OCI-LY1 (cell line): ENCODE measurements around the gene NARF.
"Not testable (repeated sequence)": the region's sequence is repeated elsewhere in the genome, so short reads cannot be mapped to it uniquely, and the experiment has no call there.

ENCODE experiments used
- H2AFZ ChIP-seq: fragments of 200-600 bp; sonication (generic), shearing (Covaris generic); 2 replicates; pipeline ENCODE4 v1.6.0; 2014; ENCODE audit warnings: antibody characterized with exemption, mild to moderate bottlenecking, low read length
- H3F3A ChIP-seq: fragments of 200-600 bp; sonication (generic), shearing (Covaris generic); 2 replicates; pipeline ENCODE4 v1.6.0; 2014; ENCODE audit warnings: mild to moderate bottlenecking, antibody characterized with exemption, low read length, moderate library complexity; ENCODE audit not compliant: insufficient read depth
- H3K27ac ChIP-seq: fragments of 200-600 bp; sonication (generic); 2 replicates; pipeline ENCODE4 v1.5.1; 2014; ENCODE audit warnings: low read length, mixed run types, mild to moderate bottlenecking, low read depth; ENCODE audit not compliant: poor library complexity, severe bottlenecking
- H3K27me3 ChIP-seq: fragments of 200-600 bp; sonication (generic); 2 replicates; pipeline ENCODE4 v1.6.0; 2014; ENCODE audit warnings: antibody characterized with exemption, mild to moderate bottlenecking, low read length, moderate library complexity; ENCODE audit not compliant: insufficient read depth
- H3K36me3 ChIP-seq: fragments of 200-600 bp; sonication (generic); 2 replicates; pipeline ENCODE4 v1.6.1; 2014; ENCODE audit warnings: mild to moderate bottlenecking, antibody characterized with exemption, low read length, moderate library complexity, mixed read lengths; ENCODE audit not compliant: insufficient read depth
- H3K4me1 ChIP-seq: fragments of 200-600 bp; sonication (generic); 2 replicates; pipeline ENCODE4 v1.5.1; 2014; ENCODE audit warnings: mild to moderate bottlenecking, low read length, moderate library complexity; ENCODE audit not compliant: insufficient read depth, severe bottlenecking
- H3K4me2 ChIP-seq: fragments of 200-600 bp; sonication (generic), shearing (Covaris generic); 2 replicates; pipeline ENCODE4 v1.6.1; 2014; ENCODE audit warnings: low read length
- H3K4me3 ChIP-seq: fragments of 200-600 bp; sonication (generic); 2 replicates; pipeline ENCODE4 v1.5.1; 2014; ENCODE audit warnings: low read length, low read depth, mild to moderate bottlenecking, mixed read lengths; ENCODE audit not compliant: poor library complexity, severe bottlenecking
- H3K79me2 ChIP-seq: fragments of 200-600 bp; shearing (Covaris generic); 2 replicates; pipeline ENCODE4 v1.6.1; 2016; ENCODE audit warnings: mixed run types, low read length, mixed read lengths; ENCODE audit not compliant: insufficient read depth
- H3K9ac ChIP-seq: fragments of 200-600 bp; sonication (generic), shearing (Covaris generic); 2 replicates; pipeline ENCODE4 v1.6.1; 2014; ENCODE audit warnings: mild to moderate bottlenecking, low read length, mixed read lengths
- H3K9me2 ChIP-seq: fragments of 200-600 bp; sonication (generic), shearing (Covaris generic); 2 replicates; pipeline ENCODE4 v1.6.1; 2014; ENCODE audit warnings: low read depth, mild to moderate bottlenecking, low read length, mixed read lengths
- H3K9me3 ChIP-seq: fragments of 200-600 bp; shearing (Covaris generic); 2 replicates; pipeline ENCODE4 v1.6.1; 2014; ENCODE audit warnings: low read length, mixed read lengths
- H4K20me1 ChIP-seq: fragments of 200-600 bp; sonication (generic), shearing (Covaris generic); 2 replicates; pipeline ENCODE4 v1.6.0; 2016; ENCODE audit warnings: mild to moderate bottlenecking, low read length; ENCODE audit not compliant: insufficient read depth
- EZH2 ChIP-seq: fragments of 200-600 bp; sonication (generic), shearing (Covaris generic); IDR thresholded peaks from 2 replicates; pipeline ENCODE4 v1.8.0; 2017; ENCODE audit warnings: borderline replicate concordance, mixed run types, mild to moderate bottlenecking, antibody characterized with exemption, low read length, moderate library complexity, mixed read lengths
- TF ChIP-seq, protein P1 (sequence below): fragments of 200-600 bp; sonication (generic), shearing (Covaris generic); IDR thresholded peaks from 2 replicates; pipeline ENCODE4 v1.5.1; 2017; ENCODE audit warnings: mild to moderate bottlenecking, antibody characterized with exemption, low read length, moderate library complexity, mixed read lengths

Gene NARF

DNA sequence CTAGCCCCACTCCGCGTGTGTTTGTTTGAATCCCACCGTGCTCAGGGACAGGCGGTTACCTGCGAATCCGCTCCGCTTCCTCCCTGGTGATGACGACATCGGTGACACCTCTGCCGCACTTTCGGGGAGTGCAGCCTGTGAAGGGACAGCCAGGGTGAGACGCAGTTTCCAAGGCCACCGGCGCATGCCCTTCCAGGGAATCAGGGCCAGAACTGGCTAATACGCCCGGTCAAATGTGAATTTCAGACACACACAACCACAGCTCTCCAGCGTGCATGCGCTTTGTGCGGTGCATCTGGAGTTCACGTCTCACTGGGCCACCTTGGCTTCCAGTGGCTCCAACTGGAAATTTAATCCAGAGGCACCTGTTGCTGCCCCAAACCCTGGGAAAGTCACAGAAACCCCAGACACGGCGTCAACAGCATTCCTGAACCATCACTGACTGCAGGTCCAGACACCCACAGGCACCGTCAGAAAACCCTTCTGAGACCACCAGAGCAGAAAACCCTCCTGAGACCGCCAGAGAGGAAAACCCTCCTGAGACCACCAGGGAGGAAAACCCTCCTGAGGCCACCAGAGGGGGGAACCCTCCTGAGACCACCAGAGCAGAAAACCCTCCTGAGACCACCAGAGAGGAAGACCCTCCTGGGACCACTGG lies 47.0 kb upstream of the NARF start:
- H3K79me2 ChIP-seq: no peaks in the 10 kb centered on the region
- no peak for TF ChIP-seq EZH2
- TF ChIP-seq, protein P1, sequence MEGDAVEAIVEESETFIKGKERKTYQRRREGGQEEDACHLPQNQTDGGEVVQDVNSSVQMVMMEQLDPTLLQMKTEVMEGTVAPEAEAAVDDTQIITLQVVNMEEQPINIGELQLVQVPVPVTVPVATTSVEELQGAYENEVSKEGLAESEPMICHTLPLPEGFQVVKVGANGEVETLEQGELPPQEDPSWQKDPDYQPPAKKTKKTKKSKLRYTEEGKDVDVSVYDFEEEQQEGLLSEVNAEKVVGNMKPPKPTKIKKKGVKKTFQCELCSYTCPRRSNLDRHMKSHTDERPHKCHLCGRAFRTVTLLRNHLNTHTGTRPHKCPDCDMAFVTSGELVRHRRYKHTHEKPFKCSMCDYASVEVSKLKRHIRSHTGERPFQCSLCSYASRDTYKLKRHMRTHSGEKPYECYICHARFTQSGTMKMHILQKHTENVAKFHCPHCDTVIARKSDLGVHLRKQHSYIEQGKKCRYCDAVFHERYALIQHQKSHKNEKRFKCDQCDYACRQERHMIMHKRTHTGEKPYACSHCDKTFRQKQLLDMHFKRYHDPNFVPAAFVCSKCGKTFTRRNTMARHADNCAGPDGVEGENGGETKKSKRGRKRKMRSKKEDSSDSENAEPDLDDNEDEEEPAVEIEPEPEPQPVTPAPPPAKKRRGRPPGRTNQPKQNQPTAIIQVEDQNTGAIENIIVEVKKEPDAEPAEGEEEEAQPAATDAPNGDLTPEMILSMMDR: no peak
- no peaks in the 10 kb centered on the region for H3K9me3 ChIP-seq
- no peaks in the 10 kb centered on the region for H3K4me1 ChIP-seq
- H3K27me3 ChIP-seq: no peaks in the 10 kb centered on the region
- H3K9me2 ChIP-seq: no peaks in the 10 kb centered on the region
- H2AFZ ChIP-seq: no peak overlapping the region
- no peak overlapping the region for H3K9ac ChIP-seq
- no peaks in the 10 kb centered on the region for H3F3A ChIP-seq
- H3K4me2 ChIP-seq: no peak overlapping the region
- no peaks in the 10 kb centered on the region for H4K20me1 ChIP-seq
- H3K36me3 ChIP-seq: peaks cover 10% of the 10 kb centered on the region
- H3K27ac ChIP-seq: no peak overlapping the region
- H3K4me3 ChIP-seq: no peak overlapping the region

DNA sequence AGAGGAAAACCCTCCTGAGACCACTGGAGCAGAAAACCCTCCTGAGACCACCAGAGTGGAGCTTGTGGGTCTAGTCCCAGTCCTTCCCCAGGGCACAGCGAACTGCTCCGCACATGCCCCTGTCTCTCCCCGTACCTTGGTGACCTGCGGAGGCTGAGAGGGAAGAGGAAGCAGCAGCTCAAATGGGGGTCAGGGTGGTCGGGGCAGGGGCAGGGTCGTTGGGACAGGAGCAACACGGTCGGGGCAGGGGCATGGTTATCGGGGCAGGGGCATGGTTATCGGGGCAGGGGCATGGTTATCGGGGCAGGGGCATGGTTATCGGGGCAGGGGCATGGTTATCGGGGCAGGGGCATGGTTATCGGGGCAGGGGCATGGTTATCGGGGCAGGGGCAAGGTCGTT lies 46.5 kb upstream of the NARF start:
- not testable (repeated sequence) for H3F3A ChIP-seq, H3K4me3 ChIP-seq, H3K9me3 ChIP-seq, H3K36me3 ChIP-seq, H3K9me2 ChIP-seq, H3K79me2 ChIP-seq, H3K27me3 ChIP-seq, H3K9ac ChIP-seq, H4K20me1 ChIP-seq, H3K27ac ChIP-seq, H3K4me2 ChIP-seq, H3K4me1 ChIP-seq, H2AFZ ChIP-seq

DNA sequence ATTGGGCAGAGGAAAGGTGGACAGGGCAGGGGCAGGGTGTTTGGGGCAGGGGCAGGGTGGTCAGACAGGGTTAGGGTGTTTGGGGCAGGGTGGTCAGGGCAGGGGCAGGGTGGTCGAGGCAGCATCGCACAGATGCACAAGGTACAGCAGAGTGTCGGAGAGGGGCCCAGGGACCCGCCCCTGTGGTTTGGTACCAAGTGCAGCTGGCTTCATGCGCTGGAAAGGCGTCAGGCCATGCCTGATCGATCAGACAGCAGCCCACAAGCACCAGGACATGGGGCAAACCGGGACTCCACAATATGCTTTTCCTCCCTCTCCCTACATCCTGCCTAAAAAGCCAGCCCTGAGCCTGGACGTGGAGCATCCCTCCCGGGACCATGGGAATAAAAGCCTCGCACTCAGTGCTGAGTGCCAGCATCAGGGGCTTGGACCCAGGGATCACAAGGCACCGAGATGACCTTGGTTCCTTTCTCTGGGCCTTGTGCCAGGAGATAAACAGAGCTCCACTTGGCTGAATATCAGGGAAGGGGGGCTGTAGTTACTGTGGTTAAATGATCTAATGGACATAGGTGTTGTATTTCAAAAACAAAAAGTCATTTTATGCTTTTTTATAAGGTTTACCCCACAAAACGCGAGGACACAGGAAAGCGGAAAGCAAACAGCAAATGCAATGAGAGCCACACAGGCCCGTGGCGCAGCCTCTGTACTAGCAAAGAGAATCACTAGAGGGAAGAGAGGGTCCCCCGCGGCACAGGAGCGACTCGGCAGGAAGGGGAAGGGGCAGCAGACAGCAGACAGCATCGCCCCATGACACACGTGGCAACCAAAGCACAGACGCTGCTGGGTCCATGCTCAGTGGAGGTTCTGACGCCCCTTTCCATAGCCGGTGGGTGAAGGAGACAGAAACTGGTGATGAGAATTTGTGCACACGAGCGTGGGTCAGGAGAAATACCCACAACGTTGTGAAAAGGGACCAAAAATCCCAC lies 45.7 kb upstream of the NARF start:
- Histone ChIP-seq H3F3A (no peaks in the 10 kb centered on the region), H3K9ac (no peak overlapping the region), H3K36me3 (peaks cover 10% of the 10 kb centered on the region), H2AFZ (no peak overlapping the region), H3K79me2 (no peaks in the 10 kb centered on the region), H4K20me1 (no peaks in the 10 kb centered on the region), H3K9me2 (no peaks in the 10 kb centered on the region), H3K9me3 (no peaks in the 10 kb centered on the region), H3K27ac (no peak overlapping the region), H3K4me1 (peaks cover 4% of the 10 kb centered on the region), H3K27me3 (no peaks in the 10 kb centered on the region), H3K4me3 (no peak overlapping the region), H3K4me2 (no peak overlapping the region)
- TF ChIP-seq, protein P1: no peak
- TF ChIP-seq EZH2: no peak
